ENCODE data around the gene SLC16A10. TPM values are rescaled to one million over a fixed set of nuclear protein-coding genes. Genes with fewer than 3 reads are reported as not detected.

The SLC16A10 gene
- total and polyA plus RNA-seq, 2 experiments from 2014 or later: not detected

DNA sequence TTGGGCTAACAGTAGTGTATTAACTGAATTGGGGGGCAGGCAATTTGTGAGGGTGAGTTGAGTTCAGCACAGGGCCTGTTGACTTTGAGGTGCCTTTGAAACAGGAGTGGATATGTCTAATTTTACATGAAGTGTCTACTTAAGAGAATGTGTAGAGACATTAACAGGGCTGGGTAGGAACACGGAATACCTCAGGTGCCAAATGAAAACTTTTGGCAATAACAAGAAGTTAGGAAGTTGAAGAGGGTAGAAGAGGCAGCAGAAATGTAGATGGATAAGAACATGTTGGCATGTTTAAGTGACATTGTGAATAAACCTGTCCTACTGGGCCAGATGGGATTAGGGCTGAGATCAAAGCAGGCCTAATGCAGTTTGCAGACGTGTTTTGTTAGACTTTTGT lies 117.0 kb downstream of the SLC16A10 start:
- DNase-seq: no peak
- WGBS, 2 experiments (ENCODE audit: low coverage in 1 of 2, low lambda C conversion rate in 2 of 2, missing lambda C conversion rate in 2 of 2): 76 to 80% methylated on average over 2 of the region's 2 CpGs
- Histone ChIP-seq H3K4me1 (ENCODE audit: insufficient read depth) (no peaks in the 10 kb centered on the region), H3K9me3 (ENCODE audit: low read depth) (no peaks in the 10 kb centered on the region), H3K9me2 (ENCODE audit: insufficient read depth) (no peaks in the 10 kb centered on the region), H3K79me2 (ENCODE audit: insufficient read depth) (no peaks in the 10 kb centered on the region), H2AFZ (no peak overlapping the region), H3K4me3 (no peak overlapping the region), H4K20me1 (ENCODE audit: insufficient read depth) (no peaks in the 10 kb centered on the region; the same call in 1 of the 2 replicates), H3K27ac (no peak overlapping the region), H3F3A (ENCODE audit: insufficient read depth) (no peaks in the 10 kb centered on the region), H3K27me3 (replicated peaks; ENCODE audit: insufficient read depth) (no peaks in the 10 kb centered on the region; the same call in 1 of the 2 replicates), H3K9ac (no peak overlapping the region), H3K4me2 (ENCODE audit: unreplicated experiment) (no peak overlapping the region), H3K36me3 (ENCODE audit: low read depth) (no peaks in the 10 kb centered on the region)
- no peak for TF ChIP-seq EZH2 (IDR thresholded peaks at IDR 0.05; ENCODE audit: insufficient read depth, poor library complexity, severe bottlenecking)
- no peak for TF ChIP-seq EZH2phosphoT487 (IDR thresholded peaks at IDR 0.05; ENCODE audit: insufficient read depth, low read depth)
- in situ Hi-C loops (cut with MboI): loop anchor here (25.0 kb wide), 1 partner anchor 692 kb away; no protein-coding TSS in a partner anchor

DNA sequence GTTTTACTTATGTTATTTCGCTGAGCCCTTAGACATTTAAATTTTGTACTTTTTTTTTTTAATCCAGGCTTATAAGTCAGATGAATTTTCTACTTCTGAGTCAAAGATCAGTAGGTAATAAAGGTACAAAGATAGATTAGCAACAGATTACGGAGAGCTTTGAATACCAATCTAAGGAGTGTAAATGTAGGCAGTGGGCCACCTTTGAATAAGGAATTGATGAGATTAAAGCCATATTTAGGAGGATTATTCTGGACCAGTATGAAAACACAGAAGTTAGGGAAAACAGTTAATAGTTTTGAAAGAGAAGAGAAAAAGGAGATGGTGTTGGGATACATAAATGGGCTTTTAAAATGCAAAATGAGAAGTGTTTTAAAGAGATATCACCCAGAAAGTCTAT lies 117.6 kb downstream of the SLC16A10 start:
- no peak overlapping the region for H3K9ac ChIP-seq
- 73 to 87% methylated on average over 2 of the region's 2 CpGs for WGBS, 2 experiments (ENCODE audit: low coverage in 1 of 2, low lambda C conversion rate in 2 of 2, missing lambda C conversion rate in 2 of 2)
- TF ChIP-seq EZH2 (IDR thresholded peaks at IDR 0.05; ENCODE audit: insufficient read depth, poor library complexity, severe bottlenecking) (no peak), EZH2phosphoT487 (IDR thresholded peaks at IDR 0.05; ENCODE audit: insufficient read depth, low read depth) (no peak)

DNA sequence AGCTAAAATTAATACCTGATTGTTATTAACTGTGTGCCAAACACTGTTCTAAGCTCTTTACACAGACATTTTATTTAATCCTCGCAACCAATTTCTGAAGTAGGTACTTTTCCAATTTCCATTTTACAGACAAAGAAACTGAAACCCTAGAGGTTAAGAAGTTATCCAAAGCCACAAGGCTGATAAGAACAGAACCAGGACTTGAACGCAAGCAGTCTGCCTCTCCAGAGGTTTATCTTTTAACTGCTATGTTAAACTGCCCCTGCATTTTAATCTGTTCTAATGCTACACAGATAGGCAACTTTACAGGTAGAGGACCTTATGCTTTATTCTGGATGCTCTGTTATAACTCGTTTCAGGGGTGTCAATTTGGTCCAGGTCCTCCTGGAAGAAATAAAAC lies 118.2 kb downstream of the SLC16A10 start:
- Histone ChIP-seq H3K4me3 (no peak overlapping the region), H3K9me2 (ENCODE audit: insufficient read depth) (no peaks in the 10 kb centered on the region), H3K79me2 (ENCODE audit: insufficient read depth) (no peaks in the 10 kb centered on the region), H3K4me2 (ENCODE audit: unreplicated experiment) (no peak overlapping the region), H3K27me3 (replicated peaks; ENCODE audit: insufficient read depth) (no peaks in the 10 kb centered on the region), H3K27ac (no peak overlapping the region), H3K36me3 (ENCODE audit: low read depth) (no peaks in the 10 kb centered on the region), H4K20me1 (ENCODE audit: insufficient read depth) (no peaks in the 10 kb centered on the region; the same call in 1 of the 2 replicates), H2AFZ (no peak overlapping the region), H3F3A (ENCODE audit: insufficient read depth) (no peaks in the 10 kb centered on the region), H3K9ac (no peak overlapping the region), H3K4me1 (ENCODE audit: insufficient read depth) (no peaks in the 10 kb centered on the region), H3K9me3 (ENCODE audit: low read depth) (no peaks in the 10 kb centered on the region)
- no peak for DNase-seq
- in situ Hi-C loops (cut with MboI): loop anchor here (25.0 kb wide), 1 partner anchor 693 kb away; no protein-coding TSS in a partner anchor
- TF ChIP-seq EZH2 (IDR thresholded peaks at IDR 0.05; ENCODE audit: insufficient read depth, poor library complexity, severe bottlenecking) (no peak), EZH2phosphoT487 (IDR thresholded peaks at IDR 0.05; ENCODE audit: insufficient read depth, low read depth) (no peak)
- 73 to 76% methylated on average over 3 of the region's 3 CpGs for WGBS, 2 experiments (ENCODE audit: low coverage in 1 of 2, low lambda C conversion rate in 2 of 2, missing lambda C conversion rate in 2 of 2)

More for the DNA sequence above, 117.6 kb downstream of the SLC16A10 start:
- Histone ChIP-seq H3K36me3 (ENCODE audit: low read depth) (no peaks in the 10 kb centered on the region), H3K4me2 (ENCODE audit: unreplicated experiment) (no peak overlapping the region), H3K4me3 (no peak overlapping the region), H4K20me1 (ENCODE audit: insufficient read depth) (no peaks in the 10 kb centered on the region; the same call in 1 of the 2 replicates), H3K9me3 (ENCODE audit: low read depth) (no peaks in the 10 kb centered on the region), H3K4me1 (ENCODE audit: insufficient read depth) (no peaks in the 10 kb centered on the region), H2AFZ (no peak overlapping the region), H3K9me2 (ENCODE audit: insufficient read depth) (no peaks in the 10 kb centered on the region), H3F3A (ENCODE audit: insufficient read depth) (no peaks in the 10 kb centered on the region), H3K79me2 (ENCODE audit: insufficient read depth) (no peaks in the 10 kb centered on the region), H3K27me3 (replicated peaks; ENCODE audit: insufficient read depth) (no peaks in the 10 kb centered on the region; the same call in 1 of the 2 replicates), H3K27ac (no peak overlapping the region)
- no peak for DNase-seq
- in situ Hi-C loops (cut with MboI): loop anchor here (25.0 kb wide), 1 partner anchor 693 kb away; no protein-coding TSS in a partner anchor

DNA sequence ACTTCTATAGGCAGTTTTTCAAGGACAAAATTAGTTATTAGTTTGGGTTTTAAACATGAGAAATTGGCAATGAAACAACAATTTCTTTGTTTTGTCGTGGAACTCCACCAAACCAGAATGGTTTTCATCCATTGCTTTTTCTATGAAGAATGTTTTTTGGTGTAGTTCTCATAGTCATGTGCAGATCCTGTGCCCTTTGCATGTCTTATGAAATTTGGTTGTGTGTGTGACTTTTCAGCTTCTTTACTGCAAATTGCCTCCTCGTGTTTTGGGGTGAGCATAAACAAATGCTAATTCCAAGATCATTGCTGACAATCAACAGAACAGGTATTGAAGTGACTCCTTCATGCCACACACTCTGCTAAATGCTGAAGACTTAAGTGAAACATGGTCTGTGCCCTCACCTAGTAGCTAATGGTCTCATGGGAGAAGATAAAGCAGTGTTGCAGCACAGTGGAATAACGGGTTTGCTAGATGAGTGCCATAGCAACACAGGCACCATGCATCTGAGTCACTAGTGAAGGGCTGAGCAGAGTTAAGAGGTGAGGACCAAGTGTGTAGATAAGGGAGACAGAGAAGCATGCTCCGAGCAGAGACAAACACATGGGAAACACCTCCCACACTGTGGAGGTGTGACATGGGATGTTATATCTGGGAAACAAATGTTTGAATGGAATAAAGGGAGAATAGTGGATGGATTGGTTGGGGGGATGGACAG lies 120.0 kb downstream of the SLC16A10 start:
- Histone ChIP-seq H3K79me2 (ENCODE audit: insufficient read depth) (no peaks in the 10 kb centered on the region), H3K9me2 (ENCODE audit: insufficient read depth) (no peaks in the 10 kb centered on the region), H3K27me3 (replicated peaks; ENCODE audit: insufficient read depth) (no peaks in the 10 kb centered on the region), H3K27ac (no peak overlapping the region), H3K9me3 (ENCODE audit: low read depth) (no peaks in the 10 kb centered on the region), H3F3A (ENCODE audit: insufficient read depth) (no peaks in the 10 kb centered on the region), H3K9ac (no peak overlapping the region), H3K4me2 (ENCODE audit: unreplicated experiment) (no peak overlapping the region), H3K4me3 (no peak overlapping the region), H2AFZ (no peak overlapping the region), H3K36me3 (ENCODE audit: low read depth) (no peaks in the 10 kb centered on the region), H4K20me1 (ENCODE audit: insufficient read depth) (no peaks in the 10 kb centered on the region), H3K4me1 (ENCODE audit: insufficient read depth) (no peaks in the 10 kb centered on the region)
- DNase-seq: peak; percentile 33
- WGBS, 2 experiments (ENCODE audit: low coverage in 1 of 2, low lambda C conversion rate in 2 of 2, missing lambda C conversion rate in 2 of 2): 46 to 51% methylated on average over 4 of the region's 4 CpGs
- in situ Hi-C loops (cut with MboI): loop anchor here (25.0 kb wide), 1 partner anchor 695 kb away; no protein-coding TSS in a partner anchor
- TF ChIP-seq EZH2 (IDR thresholded peaks at IDR 0.05; ENCODE audit: insufficient read depth, poor library complexity, severe bottlenecking) (no peak), EZH2phosphoT487 (IDR thresholded peaks at IDR 0.05; ENCODE audit: insufficient read depth, low read depth) (no peak)

Measured in GM23248 (cell line).